Inflammatory macrophage treated with lipopolysaccharide for 4 hours (primary cell): ENCODE results near the gene TRIM37.
"Not testable (repeated sequence)": the region's sequence is repeated elsewhere in the genome, so short reads cannot be mapped to it uniquely, and the experiment has no call there.

ENCODE experiments used
- DNase-seq: peaks from one replicate; pipeline ENCODE4 v3.0.0-alpha.2; 2020

TRIM37 gene

GRCh38 chr17:58985971-58986370, 120.7 kb downstream of the TRIM37 start:
- DNase-seq, result peak; percentile 23

GRCh38 chr17:58985367-58985766, 121.3 kb downstream of the TRIM37 start:
- DNase-seq, result no peak

- DNase-seq, result no peak
Observed at GRCh38 chr17:58982626-58983025, 124.1 kb downstream of the TRIM37 start.

GRCh38 chr17:58980706-58981481, 125.8 kb downstream of the TRIM37 start:
- no peak for DNase-seq

GRCh38 chr17:58976541-58976940, 130.1 kb downstream of the TRIM37 start:
- DNase-seq, result no peak

- DNase-seq, result no peak
Observed at GRCh38 chr17:58974354-58974753, 132.3 kb downstream of the TRIM37 start.

GRCh38 chr17:58970609-58971450, 135.8 kb downstream of the TRIM37 start:
- peak; percentile 86 for DNase-seq

GRCh38 chr17:58969612-58970011, 137.1 kb downstream of the TRIM37 start:
- no peak for DNase-seq

GRCh38 chr17:58969156-58969555, 137.5 kb downstream of the TRIM37 start:
- no peak for DNase-seq

- no peak for DNase-seq
Observed at GRCh38 chr17:58968426-58969061, 138.1 kb downstream of the TRIM37 start.

GRCh38 chr17:58966208-58966607, 140.5 kb downstream of the TRIM37 start:
- DNase-seq, result no peak

GRCh38 chr17:58965221-58965620, 141.5 kb downstream of the TRIM37 start:
- no peak for DNase-seq

- peak; percentile 22 for DNase-seq
Observed at GRCh38 chr17:58960068-58960467, 146.6 kb downstream of the TRIM37 start.

- not testable (repeated sequence) for DNase-seq
Observed at GRCh38 chr17:58957725-58958073, 149.0 kb downstream of the TRIM37 start.

GRCh38 chr17:58956997-58957724, 149.5 kb downstream of the TRIM37 start:
- peak; percentile 29 for DNase-seq

GRCh38 chr17:58954358-58954757, 152.3 kb downstream of the TRIM37 start:
- DNase-seq, result peak; percentile 47

- DNase-seq, result peak; percentile 83
Observed at GRCh38 chr17:58947824-58948223, 158.9 kb downstream of the TRIM37 start.

GRCh38 chr17:58947411-58947810, 159.3 kb downstream of the TRIM37 start:
- no peak for DNase-seq

- DNase-seq, result peak; percentile 28
Observed at GRCh38 chr17:58944166-58944565, 162.5 kb downstream of the TRIM37 start.

GRCh38 chr17:58936295-58936694, 170.4 kb downstream of the TRIM37 start:
- DNase-seq, result no peak

- DNase-seq, result no peak
Observed at GRCh38 chr17:58932956-58933355, 173.7 kb downstream of the TRIM37 start.
